AG04450 (cell line): ENCODE data around the gene TRIM3. TPM values are rescaled to one million over a fixed set of nuclear protein-coding genes. Genes with fewer than 3 reads are reported as not detected.

Source experiments
- CTCF ChIA-PET: fragments of 300-600, 350-600 bp; formaldehyde crosslinking; extraction: SDS; loops from one replicate; lab custom pipeline; 2022; ENCODE audit warnings: antibody characterized with exemption, inconsistent platforms; lab: Charles Lee
- POLR2A ChIA-PET: fragments of 350-600 bp; formaldehyde crosslinking; extraction: SDS; loops from one replicate; lab custom pipeline; 2021; ENCODE audit warnings: antibody characterized with exemption, inconsistent platforms; lab: Yijun Ruan, JAX
- DNase-seq: peaks from one replicate; pipeline ENCODE4 v3.0.0-alpha.2; 2011; ENCODE audit warnings: low read depth, low spot score
- H3K27ac ChIP-seq: one replicate; pipeline ENCODE4 v1.5.1; 2012; ENCODE audit warnings: low read depth, low read length, control low read depth
- H3K27me3 ChIP-seq: one replicate; pipeline ENCODE4 v1.6.0; 2012; ENCODE audit warnings: low read length; ENCODE audit not compliant: control insufficient read depth, insufficient read depth
- H3K4me3 ChIP-seq: 2 replicates; pipeline ENCODE4 v1.5.1; 2011; ENCODE audit warnings: mild to moderate bottlenecking, low read depth, low read length, control low read depth
- H3K9me3 ChIP-seq: 2 replicates; pipeline ENCODE4 v1.5.1; 2012; ENCODE audit warnings: low read length; ENCODE audit not compliant: control insufficient read depth, insufficient read depth
- polyA plus RNA-seq: library from polyadenylated mRNA; depleted of rRNA; stranded (reverse); fragments of >200 nt; gene quantifications from 2 replicates; pipeline ENCODE4 v1.2.3, GENCODE V29; 2011
- TF ChIP-seq, protein P1 (sequence below): IDR thresholded peaks from 2 replicates; pipeline ENCODE4 v1.5.1; 2011; ENCODE audit warnings: low read depth, low read length, control low read depth, inconsistent platforms

The TRIM3 gene
- polyA plus RNA-seq, 1 experiment = 10.5 TPM

DNA sequence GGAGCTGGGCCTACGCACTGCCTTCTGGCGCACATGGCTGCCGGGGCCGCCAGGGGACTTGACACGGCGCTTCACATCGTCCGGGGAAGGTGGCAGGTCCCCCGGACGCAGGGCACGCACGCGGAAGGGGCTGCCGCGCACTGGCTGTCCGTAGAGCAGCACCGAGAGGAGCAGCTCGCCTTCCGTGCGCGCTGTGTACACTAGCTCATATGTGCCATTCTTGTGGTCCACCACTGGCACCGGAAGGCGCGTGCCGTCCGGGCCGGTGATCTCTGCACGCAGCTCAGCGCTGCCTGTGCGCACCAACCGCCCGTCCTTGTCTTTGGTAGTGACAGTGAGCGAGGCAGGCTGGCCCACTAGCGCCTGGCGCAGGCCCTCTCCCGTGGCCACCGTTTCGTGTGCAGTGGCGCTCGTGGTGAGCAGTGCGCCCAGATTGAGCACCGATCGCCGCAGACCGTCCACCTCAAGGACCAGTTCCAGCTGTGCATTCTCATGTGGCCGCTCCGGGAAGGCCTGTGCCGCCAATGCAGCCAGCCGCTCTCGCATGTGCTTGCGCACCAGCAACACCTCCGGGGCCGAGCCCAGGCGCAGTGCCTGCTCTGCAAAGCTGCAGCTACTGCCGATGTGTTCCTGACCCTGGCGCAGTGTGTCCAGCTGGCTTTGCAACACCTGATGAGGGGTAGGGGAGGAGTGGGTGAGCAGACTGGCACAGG lies 17.2 kb downstream of the TRIM3 start:
- ChIA-PET CTCF (interaction anchor here (1.2 to 2.9 kb wide), 2 partner anchors 13 to 77 kb away, joined by 5 to 14 read pairs; no protein-coding TSS in a partner anchor), POLR2A (no interaction called here)
- DNase-seq = no peak
- TF ChIP-seq, protein P1, sequence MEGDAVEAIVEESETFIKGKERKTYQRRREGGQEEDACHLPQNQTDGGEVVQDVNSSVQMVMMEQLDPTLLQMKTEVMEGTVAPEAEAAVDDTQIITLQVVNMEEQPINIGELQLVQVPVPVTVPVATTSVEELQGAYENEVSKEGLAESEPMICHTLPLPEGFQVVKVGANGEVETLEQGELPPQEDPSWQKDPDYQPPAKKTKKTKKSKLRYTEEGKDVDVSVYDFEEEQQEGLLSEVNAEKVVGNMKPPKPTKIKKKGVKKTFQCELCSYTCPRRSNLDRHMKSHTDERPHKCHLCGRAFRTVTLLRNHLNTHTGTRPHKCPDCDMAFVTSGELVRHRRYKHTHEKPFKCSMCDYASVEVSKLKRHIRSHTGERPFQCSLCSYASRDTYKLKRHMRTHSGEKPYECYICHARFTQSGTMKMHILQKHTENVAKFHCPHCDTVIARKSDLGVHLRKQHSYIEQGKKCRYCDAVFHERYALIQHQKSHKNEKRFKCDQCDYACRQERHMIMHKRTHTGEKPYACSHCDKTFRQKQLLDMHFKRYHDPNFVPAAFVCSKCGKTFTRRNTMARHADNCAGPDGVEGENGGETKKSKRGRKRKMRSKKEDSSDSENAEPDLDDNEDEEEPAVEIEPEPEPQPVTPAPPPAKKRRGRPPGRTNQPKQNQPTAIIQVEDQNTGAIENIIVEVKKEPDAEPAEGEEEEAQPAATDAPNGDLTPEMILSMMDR = no peak
- H3K9me3 ChIP-seq = no peaks in the 10 kb centered on the region; the same call in 1 of the 2 replicates
- H3K4me3 ChIP-seq = no peak overlapping the region
- H3K27ac ChIP-seq = no peak overlapping the region
- no peaks in the 10 kb centered on the region for H3K27me3 ChIP-seq

DNA sequence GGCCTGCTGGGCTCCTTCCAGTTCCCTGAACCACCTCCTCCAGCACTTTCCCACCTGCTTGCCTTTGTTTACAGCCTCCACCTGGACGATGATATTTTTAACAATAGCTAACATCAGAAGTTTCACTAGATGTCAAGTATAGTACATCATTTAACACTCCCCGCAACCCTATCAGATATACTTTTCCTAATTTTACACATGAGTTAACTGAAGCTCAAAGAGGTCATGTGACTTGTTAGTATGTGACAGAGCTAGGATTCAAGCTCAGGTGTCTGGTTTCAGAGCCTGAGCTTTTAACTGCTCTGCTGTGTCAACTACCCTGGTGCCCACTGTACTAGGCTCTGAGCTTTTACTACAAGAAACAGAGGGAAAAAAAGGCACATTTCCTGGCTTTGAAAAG lies 18.7 kb downstream of the TRIM3 start:
- no peak for DNase-seq
- TF ChIP-seq, protein P1 = no peak
- POLR2A ChIA-PET = no interaction called here
- Histone ChIP-seq H3K4me3 (no peak overlapping the region), H3K27me3 (no peaks in the 10 kb centered on the region), H3K27ac (no peak overlapping the region), H3K9me3 (no peaks in the 10 kb centered on the region; the same call in 1 of the 2 replicates)
- CTCF ChIA-PET = interaction anchor here (2.9 to 4.2 kb wide), 2 partner anchors 12 to 76 kb away, joined by 14 to 26 read pairs; no protein-coding TSS in a partner anchor

DNA sequence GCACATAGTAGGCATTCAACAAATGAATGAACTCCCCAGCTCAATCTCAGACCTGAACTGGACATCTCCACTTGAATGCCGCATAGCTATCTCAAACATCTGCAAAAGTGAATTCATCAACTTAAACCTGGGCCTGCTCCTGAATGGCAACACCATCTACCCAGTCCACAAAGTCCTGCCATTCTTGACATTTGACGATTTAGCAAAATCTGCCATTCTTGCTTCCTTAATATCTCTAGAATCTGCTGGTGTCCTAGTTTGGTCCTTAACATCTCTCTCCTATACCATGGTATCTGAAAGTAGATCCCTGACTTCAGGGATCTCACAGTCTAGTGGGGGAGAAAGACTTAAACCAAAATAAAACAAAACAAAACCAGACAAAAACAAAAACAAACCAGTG lies 20.6 kb downstream of the TRIM3 start:
- Histone ChIP-seq H3K9me3 (no peaks in the 10 kb centered on the region; the same call in 1 of the 2 replicates), H3K4me3 (no peak overlapping the region), H3K27ac (no peak overlapping the region), H3K27me3 (no peaks in the 10 kb centered on the region)
- POLR2A ChIA-PET = no interaction called here
- TF ChIP-seq, protein P1 = no peak
- CTCF ChIA-PET = interaction anchor here (0.9 to 4.2 kb wide), 4 partner anchors 10 to 90 kb away, joined by 3 to 26 read pairs (median 7); no protein-coding TSS in a partner anchor
- no peak for DNase-seq

DNA sequence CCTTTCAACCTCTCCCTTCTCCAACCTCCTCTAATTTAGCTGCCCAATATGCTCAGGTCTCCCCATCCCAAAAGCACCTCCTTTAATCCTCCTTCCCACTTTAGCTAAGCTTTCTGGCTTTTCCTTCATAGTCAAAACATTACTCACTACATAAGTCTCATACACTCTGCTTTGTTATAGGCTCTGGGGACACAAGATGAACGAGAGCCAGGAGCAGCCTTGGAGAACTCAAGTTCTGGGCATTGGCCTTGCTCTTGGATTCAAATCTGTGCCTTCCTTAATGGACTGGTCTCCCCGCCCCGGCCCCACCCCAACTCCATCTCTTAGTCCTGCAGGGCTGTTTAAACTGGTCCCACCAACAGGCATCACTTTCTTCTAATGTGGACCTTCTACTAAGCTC lies 21.5 kb downstream of the TRIM3 start:
- H3K27ac ChIP-seq = no peak overlapping the region
- CTCF ChIA-PET = interaction anchor here (0.6 to 4.2 kb wide), 5 partner anchors 9 to 89 kb away, joined by 3 to 26 read pairs (median 8); no protein-coding TSS in a partner anchor
- no peak for DNase-seq

More for the DNA sequence above, 21.5 kb downstream of the TRIM3 start:
- Histone ChIP-seq H3K27me3 (no peaks in the 10 kb centered on the region), H3K4me3 (no peak overlapping the region), H3K9me3 (no peaks in the 10 kb centered on the region; the same call in 1 of the 2 replicates)
- POLR2A ChIA-PET = no interaction called here
- TF ChIP-seq, protein P1 = no peak
